HG03342 (cell line): ENCODE results near the gene ATAD5.

Experiments
- ATAC-seq: cut with Tn5 transposase; IDR thresholded peaks from one replicate; pipeline ENCODE4 v1.9.1; 2021; ENCODE audit warnings: mild to moderate bottlenecking, moderate library complexity; ENCODE audit not compliant: unreplicated experiment

ATAD5 gene

GRCh38 chr17:30939051-30939689 is 107.4 kb downstream of the ATAD5 start:
- ATAC-seq: no peak

GRCh38 chr17:30942308-30943079 is 110.7 kb downstream of the ATAD5 start:
- no peak for ATAC-seq
